Embryonic facial prominence (tissue), 1 donor: ENCODE data around the gene ZNF708.
"Not testable (repeated sequence)": the region's sequence is repeated elsewhere in the genome, so short reads cannot be mapped to it uniquely, and the experiment has no call there.

Experiments
- DNase-seq: peaks from one replicate; pipeline ENCODE4 v3.0.0-alpha.2; 2016; ENCODE audit errors: extremely low spot score

The ZNF708 gene

DNA sequence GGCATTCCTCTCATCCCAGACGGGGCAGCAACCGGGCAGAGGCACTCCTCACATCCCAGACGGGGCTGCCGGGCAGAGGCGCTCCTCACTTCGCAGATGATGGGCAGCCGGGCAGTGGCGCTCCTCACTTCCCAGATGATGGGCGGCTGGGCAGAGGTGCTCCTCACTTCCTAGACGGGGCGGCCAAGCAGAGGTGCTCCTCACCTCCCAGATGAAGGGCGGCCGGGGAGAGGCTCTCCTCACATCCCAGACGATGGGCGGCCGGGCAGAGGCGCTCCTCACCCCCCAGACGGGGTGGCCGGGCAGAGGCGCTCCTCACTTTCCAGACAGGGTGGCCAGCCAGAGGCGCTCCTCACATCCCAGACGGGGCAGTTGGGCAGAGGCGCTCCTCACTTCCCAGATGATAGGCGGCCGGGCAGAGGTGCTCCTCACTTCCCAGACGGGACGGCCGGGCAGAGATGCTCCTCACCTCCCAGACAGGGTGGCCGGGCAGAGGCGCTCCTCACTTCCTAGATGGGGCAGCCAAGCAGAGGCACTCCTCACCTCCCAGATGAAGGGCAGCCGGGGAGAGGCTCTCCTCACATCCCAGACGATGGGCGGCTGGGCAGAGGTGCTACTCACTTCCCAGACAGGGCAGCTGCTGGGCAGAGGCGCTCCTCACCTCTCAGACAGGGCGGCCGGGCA lies 68.9 kb downstream of the ZNF708 start:
- no peak for DNase-seq

DNA sequence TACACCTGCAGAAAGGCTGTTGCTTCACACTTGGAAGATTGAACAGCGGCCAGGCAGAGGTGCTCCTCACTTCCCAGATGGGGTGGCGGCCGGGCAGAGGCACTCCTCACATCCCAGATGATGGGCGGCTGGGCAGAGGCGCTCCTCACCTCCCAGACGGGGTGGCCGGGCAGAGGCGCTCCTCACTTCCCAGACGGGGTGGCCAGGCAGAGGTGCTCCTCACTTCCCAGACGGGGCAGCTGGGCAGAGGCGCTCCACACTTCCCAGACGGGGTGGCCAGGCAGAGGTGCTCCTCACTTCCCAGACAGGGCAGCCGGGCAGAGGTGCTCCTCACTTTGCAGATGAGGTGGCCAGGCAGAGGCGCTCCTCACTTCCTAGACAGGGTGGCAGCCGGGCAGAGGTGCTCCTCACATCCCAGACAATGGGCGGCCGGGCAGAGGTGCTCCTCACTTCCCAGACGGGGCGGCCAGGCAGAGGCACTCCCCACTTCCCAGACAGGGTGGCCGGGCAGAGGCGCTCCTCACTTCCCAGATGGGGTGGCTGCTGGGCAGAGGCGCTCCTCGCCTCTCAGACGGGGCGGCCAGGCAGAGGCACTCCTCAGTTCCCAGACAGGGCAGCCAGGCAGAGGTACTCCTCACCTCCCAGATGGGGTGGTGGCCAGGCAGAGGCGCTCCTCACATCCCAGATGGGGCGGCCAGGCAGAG lies 69.6 kb downstream of the ZNF708 start:
- DNase-seq = not testable (repeated sequence)

GRCh38 chr19:21256722-21257121 lies 72.5 kb downstream of the ZNF708 start:
- no peak for DNase-seq
